ENCODE results near the gene NPR1.

NPR1 gene

GRCh38 chr1:153679337-153680119 lies 1.0 kb downstream of the NPR1 start:
- peak; percentile 10 for TF ChIP-seq CTCF (IDR thresholded peaks at IDR 0.05; ENCODE audit: low read depth, low read length)
- no peak for DNase-seq (ENCODE audit: low read depth, low spot score)
- H3K4me3 ChIP-seq (ENCODE audit: low read depth, low read length): peak overlapping the region; percentile 3
- in situ Hi-C loops (cut with HindIII; ENCODE audit: low sequenced_read_pairs): no loop called here

- DNase-seq (ENCODE audit: low read depth, low spot score): no peak
- no peak for TF ChIP-seq CTCF (IDR thresholded peaks at IDR 0.05; ENCODE audit: low read depth, low read length)
- in situ Hi-C loops (cut with HindIII; ENCODE audit: low sequenced_read_pairs): no loop called here
- H3K4me3 ChIP-seq (ENCODE audit: low read depth, low read length): no peak overlapping the region
Observed at GRCh38 chr1:153680120-153680403, 1.6 kb downstream of the NPR1 start.

- in situ Hi-C loops (cut with HindIII; ENCODE audit: low sequenced_read_pairs): no loop called here
- TF ChIP-seq CTCF (IDR thresholded peaks at IDR 0.05; ENCODE audit: low read depth, low read length): no peak
- no peak overlapping the region for H3K4me3 ChIP-seq (ENCODE audit: low read depth, low read length)
- no peak for DNase-seq (ENCODE audit: low read depth, low spot score)
Observed at GRCh38 chr1:153682730-153683129, 4.2 kb downstream of the NPR1 start.

- DNase-seq (ENCODE audit: low read depth, low spot score): no peak
- no peak for TF ChIP-seq CTCF (IDR thresholded peaks at IDR 0.05; ENCODE audit: low read depth, low read length)
- no peak overlapping the region for H3K4me3 ChIP-seq (ENCODE audit: low read depth, low read length)
- in situ Hi-C loops (cut with HindIII; ENCODE audit: low sequenced_read_pairs): no loop called here
Observed at GRCh38 chr1:153683854-153684253, 5.4 kb downstream of the NPR1 start.

GRCh38 chr1:153684892-153685291 lies 6.4 kb downstream of the NPR1 start:
- no peak for DNase-seq (ENCODE audit: low read depth, low spot score)
- no peak for TF ChIP-seq CTCF (IDR thresholded peaks at IDR 0.05; ENCODE audit: low read depth, low read length)
- in situ Hi-C loops (cut with HindIII; ENCODE audit: low sequenced_read_pairs): no loop called here
- H3K4me3 ChIP-seq (ENCODE audit: low read depth, low read length): no peak overlapping the region

GRCh38 chr1:153685544-153686340 lies 7.3 kb downstream of the NPR1 start:
- H3K4me3 ChIP-seq (ENCODE audit: low read depth, low read length): no peak overlapping the region
- in situ Hi-C loops (cut with HindIII; ENCODE audit: low sequenced_read_pairs): no loop called here
- TF ChIP-seq CTCF (IDR thresholded peaks at IDR 0.05; ENCODE audit: low read depth, low read length): no peak
- DNase-seq (ENCODE audit: low read depth, low spot score): no peak
